Stimulated activated CD8-positive, alpha-beta memory T cell treated with anti-CD3 and anti-CD28 coated beads, Interleukin-15, amount 100 ng/mL, for 24 hours (primary cell): ENCODE data around the gene CCDC91.
"Not testable (repeated sequence)": the region's sequence is repeated elsewhere in the genome, so short reads cannot be mapped to it uniquely, and the experiment has no call there.

ENCODE experiments used
- DNase-seq: peaks from one replicate; pipeline ENCODE4 v3.0.0-alpha.2; 2020; ENCODE audit warnings: low read depth

CCDC91 gene

DNA sequence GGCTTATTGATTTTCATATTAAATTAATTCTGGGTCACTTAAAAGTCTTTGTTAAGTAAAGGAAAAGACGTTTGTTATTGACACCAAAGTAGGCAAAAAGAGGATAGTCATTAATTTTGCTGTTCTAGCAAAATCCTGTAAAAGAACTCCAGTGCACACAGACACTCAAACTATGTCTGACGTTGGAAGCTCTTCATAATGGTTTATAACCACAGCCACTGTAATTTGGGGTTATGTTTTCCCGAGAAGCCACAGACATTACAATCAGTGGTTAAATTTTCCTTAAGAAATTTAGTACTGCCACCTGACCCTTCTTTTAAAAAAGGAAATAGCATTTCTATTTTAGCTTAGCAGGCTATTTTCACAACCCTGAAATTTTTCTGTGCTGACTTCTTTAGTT, 267.5 kb downstream of the CCDC91 start:
- no peak for DNase-seq

DNA sequence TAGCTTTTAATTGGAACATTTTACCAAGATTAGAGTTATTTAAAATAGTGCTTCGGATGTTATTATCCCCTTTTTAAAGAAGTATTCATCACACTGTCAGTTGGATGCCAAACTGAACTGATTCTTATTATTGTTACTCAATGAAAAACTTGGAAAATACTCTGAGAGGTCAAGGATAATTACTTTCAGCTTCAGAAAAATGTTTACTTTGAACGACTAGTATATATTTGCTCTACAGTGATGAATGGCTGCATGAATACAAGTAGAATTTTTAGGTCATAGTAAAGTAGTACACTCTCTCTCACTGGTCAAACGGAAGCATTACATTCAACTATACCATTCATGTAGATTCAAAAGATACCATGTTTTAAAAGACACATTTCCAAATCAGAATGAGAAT, 269.2 kb downstream of the CCDC91 start:
- no peak for DNase-seq

DNA sequence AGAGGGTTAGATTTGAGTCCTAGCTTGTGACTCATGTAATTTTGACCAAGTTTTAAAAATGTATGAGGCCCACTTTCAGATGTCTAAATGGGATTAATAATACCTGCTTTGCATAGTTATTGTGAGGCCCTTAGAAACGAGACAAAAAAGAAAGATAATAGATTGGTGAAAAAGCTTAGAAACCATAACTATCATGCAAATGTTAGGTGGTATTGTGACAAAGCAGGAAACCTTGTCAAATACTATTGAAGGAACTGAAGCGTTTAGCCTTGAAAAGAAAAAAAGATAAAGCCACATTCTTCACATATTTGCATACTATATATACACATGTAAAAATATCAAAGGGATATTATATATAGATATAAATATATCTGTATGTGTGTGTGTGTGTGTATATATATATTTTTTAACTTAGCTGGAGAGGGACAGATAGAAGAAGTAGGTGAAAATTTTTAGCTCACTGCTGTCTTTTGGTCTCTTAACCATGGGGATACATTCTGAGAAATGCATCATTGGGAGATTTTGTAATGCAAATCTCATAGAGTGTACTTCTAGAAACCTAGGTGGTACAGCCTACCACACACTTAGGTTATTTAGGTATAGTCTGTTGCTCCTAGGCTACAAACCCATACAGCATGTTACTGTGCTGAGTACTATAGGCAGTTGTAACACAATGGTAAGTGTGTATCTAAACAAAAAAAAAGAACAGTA, 270.3 kb downstream of the CCDC91 start:
- DNase-seq, result no peak

DNA sequence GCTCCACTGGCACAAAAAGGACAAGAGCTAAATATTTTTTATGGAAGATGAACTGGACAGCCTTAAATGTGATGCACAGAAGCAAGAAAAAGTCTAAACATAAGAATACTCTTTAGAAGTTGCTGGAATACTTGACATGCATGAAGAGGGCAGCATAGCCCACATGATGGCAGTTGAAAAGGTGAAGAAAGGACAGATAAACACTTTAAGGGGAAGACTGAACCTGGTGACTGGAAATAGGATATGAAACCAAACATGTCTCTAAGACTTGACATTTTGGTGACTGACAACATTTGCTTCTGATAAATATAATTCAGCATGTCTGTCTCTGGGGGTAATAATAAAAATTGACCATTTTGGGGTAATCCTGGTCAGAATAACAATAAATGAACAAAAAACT, 273.1 kb downstream of the CCDC91 start:
- no peak for DNase-seq

DNA sequence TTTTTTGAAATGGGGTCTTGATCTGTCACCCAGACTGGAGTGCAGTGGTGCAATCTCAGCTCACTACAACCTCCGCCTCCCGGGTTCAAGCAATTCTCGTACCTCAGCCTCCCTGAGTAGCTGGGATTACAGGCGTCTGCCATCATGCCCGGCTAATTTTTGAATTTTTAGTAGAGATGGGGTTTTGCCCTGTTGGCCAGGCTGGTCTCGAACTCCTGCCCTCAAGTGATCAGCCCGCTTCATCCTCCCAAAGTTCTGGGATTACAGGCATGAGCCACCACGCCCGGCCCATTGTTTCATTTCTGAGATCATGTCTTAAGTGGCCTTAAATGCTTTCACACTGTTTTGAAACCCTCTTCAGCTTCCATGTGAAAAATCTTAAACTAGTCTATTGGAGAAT, 281.5 kb downstream of the CCDC91 start:
- DNase-seq, result not testable (repeated sequence)

DNA sequence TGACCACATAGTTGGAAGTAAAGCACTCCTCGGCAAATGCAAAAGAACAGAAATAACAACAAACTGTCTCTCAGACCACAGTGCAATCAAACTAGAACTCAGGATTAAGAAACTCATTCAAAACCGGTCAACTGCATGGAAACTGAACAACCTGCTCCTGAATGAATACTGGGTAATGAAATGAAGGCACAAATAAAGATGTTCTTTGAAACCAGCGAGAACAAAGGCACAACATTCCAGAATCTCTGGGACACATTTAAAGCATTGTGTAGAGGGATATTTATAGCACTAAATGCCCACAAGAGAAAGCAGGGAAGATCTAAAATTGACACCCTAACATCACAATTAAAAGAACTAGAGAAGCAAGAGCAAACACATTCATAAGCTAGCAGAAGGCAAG, 285.9 kb downstream of the CCDC91 start:
- DNase-seq, result not testable (repeated sequence)

DNA sequence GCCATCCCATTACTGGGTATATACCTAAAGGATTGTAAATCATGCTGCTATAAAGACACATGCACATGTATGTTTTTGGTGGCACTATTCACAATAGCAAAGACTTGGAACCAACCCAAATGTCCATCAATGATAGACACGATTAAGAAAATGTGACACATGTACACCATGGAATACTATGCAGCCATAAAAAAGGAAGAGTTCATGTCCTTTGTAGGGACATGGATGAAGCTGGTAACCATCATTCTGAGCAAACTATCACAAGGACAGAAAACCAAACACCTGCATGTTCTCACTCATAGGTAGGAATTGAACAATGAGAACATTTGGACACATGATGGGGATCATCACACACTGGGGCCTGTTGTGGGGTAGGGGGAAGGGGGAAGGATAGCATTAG, 288.8 kb downstream of the CCDC91 start:
- DNase-seq, result not testable (repeated sequence)

DNA sequence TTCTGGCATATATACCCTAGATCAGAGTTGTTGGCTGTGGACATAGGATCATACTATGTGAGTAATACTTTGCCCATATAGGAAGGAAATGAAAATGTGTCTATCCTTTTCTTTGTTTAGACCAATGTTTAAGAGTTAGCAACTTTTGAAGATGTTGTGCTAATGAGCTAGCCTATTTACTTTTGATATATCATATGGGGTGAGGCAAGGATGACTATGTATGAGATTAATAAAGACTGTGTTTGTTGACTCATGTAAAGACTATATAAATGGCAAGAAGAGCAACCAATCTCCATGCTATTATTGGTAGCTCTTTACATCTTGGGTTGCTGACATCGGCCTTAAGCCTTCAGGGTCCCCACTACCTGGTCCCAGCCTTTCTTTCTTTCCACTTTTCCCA, 289.4 kb downstream of the CCDC91 start:
- DNase-seq, result no peak

DNA sequence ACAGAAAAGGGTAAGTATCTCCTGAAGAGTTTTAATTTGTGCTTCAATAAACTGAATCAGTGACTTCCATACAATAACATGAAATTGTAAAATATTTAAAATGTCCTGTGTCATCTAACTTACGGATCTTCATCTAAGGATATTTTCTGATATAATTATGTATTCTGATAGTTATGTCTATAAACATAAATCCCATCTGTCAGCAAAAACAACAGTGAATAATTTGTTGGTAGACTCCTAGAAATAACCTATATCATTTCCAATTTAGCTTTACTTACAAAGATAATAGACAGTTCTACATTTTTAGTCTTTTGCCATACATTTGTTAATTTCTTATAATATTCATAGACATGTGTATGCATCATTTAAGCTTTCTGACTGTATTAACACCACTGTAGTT, 293.9 kb downstream of the CCDC91 start:
- DNase-seq, result no peak

DNA sequence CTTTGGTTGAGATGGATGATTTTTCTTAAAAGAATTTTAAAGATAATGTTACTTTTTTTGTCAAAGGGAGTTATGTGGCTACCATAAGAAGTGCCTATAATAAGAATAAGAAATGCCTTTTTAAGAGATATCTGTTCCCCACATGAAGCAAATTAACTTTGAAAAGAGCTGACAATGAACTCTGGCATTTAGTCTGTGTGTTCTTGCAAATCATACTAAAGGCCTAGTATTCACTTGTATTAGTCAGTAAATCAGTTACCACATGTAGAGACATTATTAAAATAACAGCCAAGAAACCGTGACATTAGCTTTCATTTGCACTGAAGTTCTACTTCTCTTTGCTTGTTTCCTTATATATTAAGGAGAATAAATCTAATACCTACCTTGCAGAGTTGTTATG, 296.3 kb downstream of the CCDC91 start:
- DNase-seq, result no peak

DNA sequence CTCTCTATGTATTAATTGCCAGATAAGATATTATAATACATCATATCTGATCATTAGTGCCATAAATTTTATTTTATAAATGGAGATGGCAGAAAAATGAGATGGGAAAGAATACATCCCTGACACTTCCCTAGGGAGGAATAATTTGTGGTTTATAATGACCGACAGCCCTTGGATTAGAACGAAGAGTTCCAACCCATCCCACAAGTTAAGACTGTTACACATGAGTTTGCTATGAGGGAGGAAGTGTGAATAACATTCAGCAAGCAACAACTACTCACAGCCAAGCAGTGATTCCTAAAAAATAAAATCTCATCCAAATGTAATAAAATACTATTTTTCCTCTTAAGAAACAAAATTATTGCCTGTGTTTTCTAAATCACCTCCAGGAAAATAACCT, 299.0 kb downstream of the CCDC91 start:
- no peak for DNase-seq

DNA sequence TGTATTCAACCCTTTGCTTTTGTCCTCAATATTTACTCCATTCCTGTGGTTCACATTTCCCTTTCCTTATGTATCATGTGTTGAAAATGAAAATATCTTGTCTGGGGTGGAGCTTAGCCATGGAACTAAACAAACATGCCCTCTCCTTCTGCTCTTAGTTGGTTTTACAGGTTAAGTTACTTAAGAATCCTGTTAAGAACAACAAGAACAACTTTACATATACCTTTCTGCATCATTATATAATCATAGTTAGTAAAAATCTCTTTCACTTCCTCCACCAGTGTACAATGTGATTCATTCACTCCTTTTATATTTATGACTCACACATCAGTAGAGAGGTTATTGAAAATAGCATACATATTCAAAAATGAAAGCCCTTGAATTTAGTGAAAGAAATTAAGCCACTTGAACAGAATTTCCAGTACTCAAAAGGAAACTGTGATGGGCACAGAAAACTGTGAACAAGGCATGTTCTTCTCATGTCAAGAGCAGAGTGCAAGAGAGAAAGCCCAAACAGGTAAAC, 307.7 kb downstream of the CCDC91 start:
- no peak for DNase-seq

DNA sequence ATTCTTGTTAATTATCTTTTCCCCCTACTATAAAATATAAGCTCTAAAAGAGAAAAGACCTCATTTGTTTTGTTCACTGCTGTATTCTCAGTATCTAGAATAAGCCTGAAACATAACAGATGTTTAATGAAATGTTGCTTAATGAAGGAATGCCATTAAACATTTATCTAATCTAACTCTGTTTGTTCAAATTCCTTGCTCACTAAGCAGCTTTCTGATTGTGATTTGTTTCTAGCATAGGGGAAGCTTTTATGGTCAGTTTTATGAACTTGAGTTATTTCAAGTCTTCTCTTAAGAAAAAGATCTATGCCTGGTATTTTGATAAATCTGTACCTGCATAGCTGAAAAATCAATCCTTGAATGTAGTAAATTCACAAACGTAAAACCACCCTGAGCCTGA, 308.6 kb downstream of the CCDC91 start:
- no peak for DNase-seq

DNA sequence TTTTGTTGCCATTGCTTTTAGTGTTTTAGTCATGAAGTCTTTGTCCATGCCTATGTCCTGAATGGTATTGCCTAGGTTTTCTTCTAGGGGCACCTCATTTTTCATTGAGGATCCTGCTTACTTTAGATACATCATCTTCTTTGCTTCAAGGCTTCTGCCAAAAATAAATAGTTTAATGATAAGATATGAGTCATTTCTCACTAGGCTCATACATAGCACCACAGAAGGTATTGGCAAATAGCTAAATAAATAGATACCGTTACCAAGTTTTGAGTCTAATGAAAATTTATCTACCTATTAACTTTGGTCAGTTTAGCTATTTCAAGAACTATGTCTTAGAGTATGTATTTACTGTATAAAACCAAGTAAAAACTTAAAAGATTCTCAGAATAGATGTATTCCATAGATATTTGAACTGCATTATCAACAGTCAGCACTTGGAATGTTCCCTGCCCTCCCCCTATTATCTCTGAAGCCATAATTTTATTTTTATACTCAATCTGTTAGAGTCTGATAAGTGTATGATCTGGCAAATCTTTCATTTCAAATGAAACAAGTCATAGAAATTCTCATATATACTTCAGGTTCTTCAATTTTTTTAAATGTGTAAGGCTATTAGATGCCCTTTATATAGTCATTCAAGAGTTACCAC, 310.2 kb downstream of the CCDC91 start:
- no peak for DNase-seq

DNA sequence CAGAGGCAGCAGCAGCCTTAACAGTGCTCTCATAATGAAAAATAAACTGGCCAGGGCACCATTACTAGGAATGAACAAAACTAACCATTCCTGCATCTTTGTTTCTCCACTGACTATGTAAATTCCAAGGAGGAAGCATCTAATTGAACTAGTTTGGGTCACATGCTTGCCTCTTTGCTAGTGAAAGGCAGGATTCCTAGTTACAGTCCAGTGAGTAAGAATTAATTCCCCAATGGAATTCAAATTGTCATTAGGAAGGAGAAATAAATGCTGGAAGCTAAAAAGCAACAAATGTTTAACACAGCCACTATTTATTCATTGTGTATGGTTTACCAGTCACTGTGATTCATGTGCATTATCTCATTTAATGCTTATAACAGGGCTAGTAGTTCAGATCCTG, 316.0 kb downstream of the CCDC91 start:
- DNase-seq, result no peak

DNA sequence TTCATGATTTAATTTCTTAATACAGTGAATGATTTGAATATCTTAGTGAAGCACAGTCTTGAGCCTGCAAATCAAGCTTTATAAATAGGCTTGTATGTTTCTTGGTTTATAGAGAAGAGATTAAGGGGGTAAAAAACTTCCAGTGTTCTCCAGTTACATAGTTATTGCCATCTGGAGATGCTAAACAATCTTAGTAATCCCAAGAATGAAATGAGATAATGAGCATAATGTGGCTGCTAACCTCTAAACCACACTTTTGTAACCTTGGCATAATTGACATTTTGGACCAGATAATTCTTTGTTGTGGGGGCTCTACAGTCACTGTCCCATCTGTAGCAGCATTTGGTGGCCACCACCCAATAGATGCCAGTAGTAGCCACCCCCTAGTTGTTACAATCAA, 316.8 kb downstream of the CCDC91 start:
- no peak for DNase-seq

DNA sequence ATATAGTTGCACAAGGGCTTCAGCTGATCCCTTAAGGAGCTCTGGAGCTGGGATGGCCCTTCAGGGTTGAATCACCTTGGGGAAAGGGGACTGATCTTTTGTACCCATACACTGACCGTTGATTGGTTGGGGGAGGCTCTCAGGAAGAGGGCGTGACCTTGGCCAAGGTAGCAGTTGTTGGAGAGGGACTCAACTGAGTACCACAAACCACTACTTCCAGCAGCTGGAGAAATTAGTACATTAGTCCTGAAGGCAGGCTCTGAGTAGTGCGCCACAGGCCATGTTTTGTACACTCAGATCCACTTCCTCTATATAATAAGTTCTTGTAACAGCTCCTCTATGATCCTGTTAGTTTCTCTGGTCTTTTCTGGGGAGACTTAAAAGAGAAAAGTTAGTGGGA, 317.6 kb downstream of the CCDC91 start:
- no peak for DNase-seq

DNA sequence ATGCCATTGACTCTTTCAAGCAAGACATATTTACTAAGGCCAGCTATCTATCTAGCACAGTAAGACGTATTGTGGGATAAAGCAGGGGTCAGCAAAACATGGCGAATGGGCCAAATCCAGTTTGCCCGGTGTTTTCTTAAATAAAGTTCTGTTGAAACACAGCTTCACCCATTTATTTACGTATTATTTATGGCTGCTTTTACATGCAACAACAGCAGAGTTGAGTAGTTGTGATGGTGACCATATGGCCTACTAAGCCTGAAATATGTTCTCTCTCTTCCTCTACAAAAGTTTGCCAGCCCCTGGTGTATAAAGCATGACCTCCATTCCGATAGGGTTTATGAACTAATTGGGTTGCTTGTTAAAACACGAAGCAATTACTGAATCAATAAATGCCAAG, 322.1 kb downstream of the CCDC91 start:
- DNase-seq, result no peak

DNA sequence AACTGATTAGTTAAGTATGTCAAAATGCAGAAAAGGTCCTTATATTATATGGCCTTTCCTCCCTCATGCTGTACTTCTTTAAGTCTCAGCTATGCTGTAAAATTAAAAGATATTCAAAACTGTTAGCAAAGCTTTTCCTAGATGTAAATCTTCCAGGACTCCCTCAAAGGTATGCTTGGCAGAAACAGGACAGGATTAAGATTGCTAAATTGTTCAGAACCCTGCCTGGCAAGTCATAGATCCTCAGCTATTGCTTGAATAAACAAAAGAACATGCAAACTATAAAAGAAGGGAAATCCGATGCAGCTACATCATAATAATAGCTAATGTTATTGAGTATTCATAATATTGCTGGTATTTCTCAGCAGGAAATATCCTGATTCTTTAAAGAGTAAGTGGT, 322.6 kb downstream of the CCDC91 start:
- no peak for DNase-seq

DNA sequence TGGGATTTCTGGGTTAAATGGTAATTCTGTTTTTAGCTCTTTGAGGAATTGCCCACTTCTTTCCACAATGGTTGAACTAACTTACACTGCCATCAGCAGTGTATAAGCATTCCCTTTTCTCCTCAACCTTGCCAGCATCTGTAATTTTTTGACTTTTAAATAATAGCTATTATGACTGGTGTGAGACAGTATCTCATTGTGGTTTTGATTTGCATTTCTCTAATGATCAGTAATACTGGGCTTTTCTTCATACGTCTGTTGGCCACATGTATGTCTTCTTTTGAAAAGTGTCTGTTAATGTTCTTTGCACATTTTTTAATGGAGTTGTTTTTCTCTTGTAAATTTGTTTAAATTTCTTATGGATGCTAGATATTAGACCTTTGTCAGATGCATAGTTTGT, 323.7 kb downstream of the CCDC91 start:
- DNase-seq, result no peak

DNA sequence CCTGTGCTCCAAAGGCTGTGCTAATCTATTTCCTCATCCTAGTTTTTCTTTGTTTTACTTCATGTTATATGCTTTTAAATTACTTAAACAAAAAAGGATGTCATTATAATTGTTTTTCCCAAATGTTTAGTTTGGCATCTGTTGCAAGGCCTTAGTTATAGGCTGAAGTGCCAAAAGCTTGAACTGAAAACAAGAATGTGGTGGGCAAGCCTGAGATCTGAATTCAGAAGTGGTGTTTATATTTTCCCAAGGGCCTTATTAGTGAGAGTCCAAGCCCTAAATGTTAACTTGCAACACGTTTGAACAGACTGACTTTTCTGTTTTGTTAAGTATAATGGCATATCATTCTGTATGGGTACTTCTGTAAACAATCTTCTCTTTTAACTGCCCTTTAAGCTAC, 326.8 kb downstream of the CCDC91 start:
- DNase-seq, result no peak

DNA sequence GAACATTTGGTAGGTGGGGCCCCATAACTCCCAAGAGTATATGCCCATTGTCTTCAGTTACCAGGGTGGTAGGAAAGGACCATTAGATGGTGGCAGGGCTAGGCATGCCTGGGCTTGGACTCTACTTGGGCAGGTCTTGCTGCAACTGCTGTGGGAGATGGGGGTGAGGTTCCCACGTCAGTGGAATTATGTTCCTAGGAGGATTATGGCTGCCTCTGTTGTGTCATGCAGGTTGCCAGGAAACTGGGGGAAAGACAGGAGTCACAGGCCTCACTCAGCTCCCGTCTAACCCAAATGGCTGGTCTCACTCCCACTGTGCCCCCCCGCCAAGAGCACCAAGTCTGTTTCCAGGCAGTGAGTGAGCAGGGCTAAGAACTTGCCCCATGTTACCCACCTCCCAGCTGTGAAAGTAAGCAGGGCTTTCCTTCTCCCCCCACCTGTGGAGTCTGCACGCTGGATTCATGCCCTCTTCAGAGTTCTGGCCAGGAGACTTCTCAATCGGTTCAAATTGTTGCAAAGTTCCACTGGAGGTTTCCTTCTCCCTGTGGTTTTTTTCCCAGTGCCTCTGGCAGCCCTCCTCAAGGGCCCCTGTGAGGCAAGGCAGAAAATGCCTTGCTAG, 337.5 kb downstream of the CCDC91 start:
- DNase-seq, result no peak

DNA sequence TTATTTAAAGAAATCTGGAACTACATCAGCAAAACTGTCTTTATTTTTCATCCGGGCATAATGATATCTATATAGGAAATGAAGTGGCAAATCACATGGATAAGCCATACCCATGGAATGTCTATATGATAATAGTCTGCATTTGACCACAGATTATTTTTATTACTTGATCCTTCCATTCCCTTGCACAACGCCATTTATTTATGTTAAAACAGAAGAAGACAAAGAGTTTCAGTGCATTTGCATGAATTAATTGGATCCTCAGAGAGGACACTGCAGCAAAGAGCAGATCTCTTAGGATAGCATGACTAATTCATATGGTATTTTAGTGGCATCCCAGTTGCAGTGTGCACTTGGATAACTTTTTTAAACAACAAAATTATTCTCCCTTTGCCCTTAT, 345.0 kb downstream of the CCDC91 start:
- no peak for DNase-seq
